PC-3 (cell line): Measurements from ENCODE around the gene RFC2.

Experiments
- EZH2 ChIP-seq: fragments of 300-600 bp; sonication (generic); IDR thresholded peaks from one replicate; pipeline ENCODE4 v1.6.1; 2017; ENCODE audit warnings: antibody characterized with exemption, mild to moderate bottlenecking, low read length; ENCODE audit not compliant: unreplicated experiment
- TF ChIP-seq, protein P1 (sequence below): fragments of 300-600 bp; sonication (generic); conservative IDR thresholded peaks from 2 replicates; pipeline ENCODE4 v1.5.1; 2017; ENCODE audit warnings: antibody characterized with exemption, low read depth, mild to moderate bottlenecking, low read length

DNA sequence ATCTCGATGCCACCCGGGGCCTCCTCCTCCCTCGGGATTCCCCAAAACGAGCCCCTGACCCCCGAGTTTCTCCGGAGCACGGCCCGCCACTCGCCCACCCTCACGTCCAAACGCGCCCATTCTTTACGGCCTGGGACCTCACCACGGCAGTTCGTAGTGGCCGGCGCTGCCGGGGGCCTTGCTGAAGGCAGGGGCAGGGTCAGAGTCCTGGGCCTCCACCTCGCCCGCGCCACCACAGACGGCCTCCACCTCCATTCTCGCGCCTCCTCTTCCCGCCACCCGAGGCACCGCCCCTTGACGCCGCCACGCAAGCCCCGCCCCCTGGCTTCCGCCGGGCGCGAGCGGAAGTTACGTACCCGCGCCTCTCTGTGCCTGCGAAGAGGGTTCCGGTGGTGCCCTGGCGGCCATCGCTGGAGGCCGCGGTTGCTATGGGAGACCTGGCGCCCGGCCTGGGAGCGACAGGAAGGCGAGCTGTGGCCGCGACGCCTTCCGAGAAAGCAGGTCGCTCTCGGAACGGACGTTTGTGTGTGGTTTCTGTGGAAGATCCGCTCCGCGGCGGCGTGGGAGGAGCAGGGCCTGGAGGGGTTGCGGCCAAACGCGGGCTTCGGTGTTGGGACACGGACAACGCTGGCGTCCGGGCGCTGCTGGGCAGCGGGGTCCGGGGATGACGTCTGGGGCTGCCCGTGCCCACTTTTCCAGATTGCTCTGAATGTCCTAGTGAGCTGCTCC lies at the start of gene RFC2:
- TF ChIP-seq EZH2: no peak
- TF ChIP-seq, protein P1, sequence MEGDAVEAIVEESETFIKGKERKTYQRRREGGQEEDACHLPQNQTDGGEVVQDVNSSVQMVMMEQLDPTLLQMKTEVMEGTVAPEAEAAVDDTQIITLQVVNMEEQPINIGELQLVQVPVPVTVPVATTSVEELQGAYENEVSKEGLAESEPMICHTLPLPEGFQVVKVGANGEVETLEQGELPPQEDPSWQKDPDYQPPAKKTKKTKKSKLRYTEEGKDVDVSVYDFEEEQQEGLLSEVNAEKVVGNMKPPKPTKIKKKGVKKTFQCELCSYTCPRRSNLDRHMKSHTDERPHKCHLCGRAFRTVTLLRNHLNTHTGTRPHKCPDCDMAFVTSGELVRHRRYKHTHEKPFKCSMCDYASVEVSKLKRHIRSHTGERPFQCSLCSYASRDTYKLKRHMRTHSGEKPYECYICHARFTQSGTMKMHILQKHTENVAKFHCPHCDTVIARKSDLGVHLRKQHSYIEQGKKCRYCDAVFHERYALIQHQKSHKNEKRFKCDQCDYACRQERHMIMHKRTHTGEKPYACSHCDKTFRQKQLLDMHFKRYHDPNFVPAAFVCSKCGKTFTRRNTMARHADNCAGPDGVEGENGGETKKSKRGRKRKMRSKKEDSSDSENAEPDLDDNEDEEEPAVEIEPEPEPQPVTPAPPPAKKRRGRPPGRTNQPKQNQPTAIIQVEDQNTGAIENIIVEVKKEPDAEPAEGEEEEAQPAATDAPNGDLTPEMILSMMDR: no peak
